Breast epithelium (tissue), 4 donors: Measurements from ENCODE around the gene CNTN6. TPM values are rescaled to one million over a fixed set of nuclear protein-coding genes. Genes with fewer than 3 reads are reported as not detected.
A peak's percentile ranks its signal among the peaks of the same experiment; 100 is the strongest.

ENCODE experiments used
- DNase-seq, 2 donors: peaks; one replicate each; pipeline ENCODE4 v3.0.0-alpha.2; 2019; ENCODE audit warnings: low spot score in 2 of 2
- H3K27ac ChIP-seq, 2 donors: fragments of 200-600 bp; sonication (generic) in 1 of 2; one replicate each; pipeline ENCODE4 v1.5.1; 2016 to 2019; ENCODE audit warnings: mild to moderate bottlenecking in 1 of 2
- H3K27me3 ChIP-seq, 2 donors: fragments of 200-600 bp; sonication (generic) in 1 of 2; one replicate each; pipeline versions ENCODE4 v1.5.1 to v1.6.0; 2017 to 2019; ENCODE audit warnings: control low read depth in 1 of 2, mild to moderate bottlenecking in 1 of 2
- H3K36me3 ChIP-seq: fragments of 200-600 bp; one replicate; pipeline ENCODE4 v1.5.1; 2019
- H3K4me1 ChIP-seq, 2 donors: fragments of 200-600 bp; sonication (generic); one replicate each; pipeline ENCODE4 v1.5.1; 2016 to 2019; ENCODE audit warnings: control low read depth in 1 of 2
- H3K4me3 ChIP-seq, 3 donors: fragments of 200-600 bp; sonication (generic); 1 replicate in 2 of 3; 2 replicates in 1 of 3; pipeline ENCODE4 v1.5.1; 2016 to 2019; ENCODE audit warnings: mild to moderate bottlenecking in 3 of 3, moderate library complexity in 2 of 3
- H3K9me3 ChIP-seq, 2 donors: fragments of 200-600 bp; sonication (generic) in 1 of 2; one replicate each; pipeline ENCODE4 v1.5.1; 2016 to 2019; ENCODE audit warnings: control low read depth in 1 of 2
- POLR2A ChIP-seq: fragments of 450-650 bp; IDR thresholded peaks from one replicate; pipeline ENCODE4 v1.6.1; 2016; ENCODE audit warnings: antibody characterized with exemption, mild to moderate bottlenecking, moderate library complexity
- POLR2AphosphoS5 ChIP-seq, 3 donors: sonication (generic); formaldehyde crosslinking; IDR thresholded peaks; one replicate each; pipeline ENCODE4 v1.6.1; 2017; ENCODE audit warnings: antibody characterized with exemption in 3 of 3
- intact Hi-C: fragments of 100-400 bp; cut with DNase I; formaldehyde crosslinking; loops from one replicate; pipeline ENCODE4 v1.15.1; 2023; ENCODE audit warnings: low total_unique reads
- total RNA-seq, 3 donors: library from RNA; depleted of rRNA; stranded (reverse); fragments of >200 nt; gene quantifications; one replicate each; pipeline ENCODE4 v1.1.0, GENCODE V29; 2016
- TF ChIP-seq, protein P1 (sequence below), 3 donors: fragments of 450-650 bp; IDR thresholded peaks; one replicate each; pipeline ENCODE4 v1.5.1; 2016 to 2017; ENCODE audit warnings: antibody characterized with exemption in 3 of 3, mild to moderate bottlenecking in 3 of 3, moderate library complexity in 3 of 3

CNTN6 gene
- under 1 TPM in 2 of 3 donors, not detected in 1; under 0.01 to 0.15 TPM for total RNA-seq

DNA sequence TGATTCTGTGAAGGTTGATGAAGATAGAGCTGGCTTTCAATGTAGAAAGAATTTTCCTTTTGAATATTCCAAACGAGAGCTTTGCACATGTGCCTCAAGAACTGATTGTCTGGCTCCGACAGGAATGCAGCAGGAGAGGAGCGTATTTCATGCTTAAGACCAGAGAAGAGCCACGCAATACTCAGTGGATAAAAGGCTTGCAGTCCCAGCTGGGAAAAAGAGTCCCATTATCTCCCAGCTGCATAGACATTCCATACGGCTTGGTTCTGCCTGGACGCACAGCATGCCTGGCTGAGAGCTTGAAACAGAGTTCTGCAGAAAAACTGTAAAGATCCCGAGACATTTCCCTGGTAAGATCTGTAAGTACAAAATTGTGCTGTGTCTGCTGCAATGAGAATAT lies at the start of gene CNTN6:
Gene CNTN6 (plus strand): TSS at position 254 of the 400 bp plus-strand sequence. CDS start 54,985 bp downstream, outside the sequence.
- Histone ChIP-seq H3K27me3 (no peaks in the 10 kb centered on the region), H3K9me3 (no peaks in the 10 kb centered on the region), H3K27ac (peak within 1 kb of the TSS in 1 of 2 donors; percentile 16), H3K36me3 (no peaks in the 10 kb centered on the region), H3K4me1 (no peaks in the 10 kb centered on the region), H3K4me3 (peak within 1 kb of the TSS in 1 of 3 donors; percentile 20)
- TF ChIP-seq POLR2AphosphoS5 (IDR thresholded peaks at IDR 0.05) (no peak), POLR2A (no peak)
- TF ChIP-seq, protein P1, sequence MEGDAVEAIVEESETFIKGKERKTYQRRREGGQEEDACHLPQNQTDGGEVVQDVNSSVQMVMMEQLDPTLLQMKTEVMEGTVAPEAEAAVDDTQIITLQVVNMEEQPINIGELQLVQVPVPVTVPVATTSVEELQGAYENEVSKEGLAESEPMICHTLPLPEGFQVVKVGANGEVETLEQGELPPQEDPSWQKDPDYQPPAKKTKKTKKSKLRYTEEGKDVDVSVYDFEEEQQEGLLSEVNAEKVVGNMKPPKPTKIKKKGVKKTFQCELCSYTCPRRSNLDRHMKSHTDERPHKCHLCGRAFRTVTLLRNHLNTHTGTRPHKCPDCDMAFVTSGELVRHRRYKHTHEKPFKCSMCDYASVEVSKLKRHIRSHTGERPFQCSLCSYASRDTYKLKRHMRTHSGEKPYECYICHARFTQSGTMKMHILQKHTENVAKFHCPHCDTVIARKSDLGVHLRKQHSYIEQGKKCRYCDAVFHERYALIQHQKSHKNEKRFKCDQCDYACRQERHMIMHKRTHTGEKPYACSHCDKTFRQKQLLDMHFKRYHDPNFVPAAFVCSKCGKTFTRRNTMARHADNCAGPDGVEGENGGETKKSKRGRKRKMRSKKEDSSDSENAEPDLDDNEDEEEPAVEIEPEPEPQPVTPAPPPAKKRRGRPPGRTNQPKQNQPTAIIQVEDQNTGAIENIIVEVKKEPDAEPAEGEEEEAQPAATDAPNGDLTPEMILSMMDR (IDR thresholded peaks at IDR 0.05), result no peak
- intact Hi-C loops, result no loop called here
- DNase-seq, result no peak

DNA sequence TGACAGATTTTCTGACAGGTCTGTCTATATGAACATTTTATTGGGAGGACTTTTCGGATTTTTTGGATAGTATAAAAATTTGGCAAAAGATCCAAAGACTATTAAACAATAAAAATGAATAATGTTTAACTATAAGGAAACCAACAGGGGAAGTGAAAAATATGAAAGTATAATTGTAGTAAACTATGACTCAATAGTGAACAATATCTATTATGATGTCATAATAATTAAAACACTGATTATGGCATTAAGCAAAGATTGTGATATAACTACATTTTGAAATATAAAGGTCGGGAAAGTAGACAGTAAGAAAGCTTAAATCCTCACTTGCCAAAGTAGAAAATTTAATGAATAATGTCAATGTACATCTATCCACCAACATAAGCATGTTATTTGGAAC lies 44.3 kb upstream of the CNTN6 start:
- H3K27me3 ChIP-seq, result no peaks in the 10 kb centered on the region
- H3K36me3 ChIP-seq, result no peaks in the 10 kb centered on the region
- no peak overlapping the region for H3K27ac ChIP-seq
- H3K9me3 ChIP-seq, result peaks cover 0 to 10% of the 10 kb centered on the region in 2 donors
- H3K4me1 ChIP-seq, result no peaks in the 10 kb centered on the region
- intact Hi-C loops, result no loop called here
- TF ChIP-seq, protein P1 (IDR thresholded peaks at IDR 0.05), result no peak
- H3K4me3 ChIP-seq, result no peak overlapping the region
- DNase-seq, result no peak

DNA sequence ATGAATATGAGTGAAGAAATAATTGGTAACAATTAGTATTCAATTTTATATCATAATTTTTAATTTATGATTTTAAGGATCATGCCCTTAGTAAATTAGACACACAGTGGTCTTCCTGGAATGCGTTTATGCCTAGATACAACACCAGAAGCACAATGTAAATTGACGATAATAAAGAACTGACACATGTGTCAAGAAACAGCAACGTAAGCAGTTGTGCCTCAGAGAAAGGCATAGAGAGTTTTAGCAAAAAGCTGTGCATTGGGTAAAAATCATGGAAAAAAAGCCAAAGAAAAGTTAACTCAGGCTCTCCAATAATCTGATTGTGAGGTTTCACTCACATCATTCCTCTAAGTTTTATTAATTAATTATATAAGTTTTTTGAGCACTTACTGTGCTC lies 37.0 kb upstream of the CNTN6 start:
- TF ChIP-seq POLR2A, result no peak
- no peak overlapping the region for H3K27ac ChIP-seq
- intact Hi-C loops, result no loop called here
- no peak for DNase-seq
- H3K4me1 ChIP-seq, result no peaks in the 10 kb centered on the region
- no peak overlapping the region for H3K4me3 ChIP-seq
- no peaks in the 10 kb centered on the region for H3K36me3 ChIP-seq
- no peaks in the 10 kb centered on the region for H3K9me3 ChIP-seq
- no peaks in the 10 kb centered on the region for H3K27me3 ChIP-seq

DNA sequence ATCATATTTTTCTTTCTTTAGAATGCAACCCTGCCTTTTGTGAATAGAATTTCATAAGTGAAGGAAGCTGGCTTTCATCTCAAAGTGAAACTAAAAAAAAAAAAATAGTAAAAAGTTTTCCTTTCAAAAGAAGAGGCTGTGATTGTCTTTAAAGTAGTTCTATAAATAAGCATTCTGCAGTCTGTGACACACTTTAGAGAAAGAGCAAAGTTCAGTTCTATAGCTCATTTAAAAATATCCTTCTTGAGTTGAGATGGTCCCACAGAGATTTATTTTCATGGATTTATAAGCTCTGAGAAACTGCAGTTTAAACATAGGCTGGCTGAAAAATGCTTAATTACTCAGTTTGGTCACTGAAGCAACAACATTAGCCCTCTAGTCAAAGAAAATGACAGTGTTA lies 36.1 kb upstream of the CNTN6 start:
- TF ChIP-seq POLR2AphosphoS5 (IDR thresholded peaks at IDR 0.05), result no peak
- TF ChIP-seq, protein P1 (IDR thresholded peaks at IDR 0.05), result no peak
- TF ChIP-seq POLR2A, result no peak
- Histone ChIP-seq H3K27me3 (no peaks in the 10 kb centered on the region), H3K36me3 (no peaks in the 10 kb centered on the region), H3K9me3 (no peaks in the 10 kb centered on the region), H3K27ac (no peak overlapping the region), H3K4me3 (peak overlapping the region in 1 of 3 donors; percentile 4), H3K4me1 (no peaks in the 10 kb centered on the region)
- no peak for DNase-seq
- intact Hi-C loops, result no loop called here

DNA sequence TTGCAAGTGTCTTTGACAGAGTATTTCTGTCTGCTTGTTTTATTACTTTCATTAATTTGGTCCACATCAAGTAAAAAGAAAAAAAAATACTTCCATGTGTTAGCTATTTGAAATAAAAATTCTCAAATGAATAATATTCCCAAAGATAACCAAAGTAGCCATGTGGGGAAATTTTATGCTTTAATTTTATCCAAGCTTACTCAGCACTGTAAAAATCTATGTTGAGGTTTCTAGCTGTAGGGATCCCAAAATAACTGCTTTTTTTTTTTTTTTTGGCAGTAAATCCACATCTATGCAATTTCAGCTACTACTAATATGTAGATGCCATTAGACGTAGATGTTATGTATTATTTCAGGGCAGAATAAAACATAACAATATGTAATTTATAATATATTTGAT lies 35.4 kb upstream of the CNTN6 start:
- no peaks in the 10 kb centered on the region for H3K36me3 ChIP-seq
- no peak overlapping the region for H3K4me3 ChIP-seq
- intact Hi-C loops, result no loop called here
- H3K27ac ChIP-seq, result no peak overlapping the region
- H3K4me1 ChIP-seq, result no peaks in the 10 kb centered on the region
- no peak for DNase-seq
- no peaks in the 10 kb centered on the region for H3K9me3 ChIP-seq
- no peak for TF ChIP-seq POLR2AphosphoS5 (IDR thresholded peaks at IDR 0.05)
- TF ChIP-seq, protein P1 (IDR thresholded peaks at IDR 0.05), result no peak
- TF ChIP-seq POLR2A, result no peak
- no peaks in the 10 kb centered on the region for H3K27me3 ChIP-seq

DNA sequence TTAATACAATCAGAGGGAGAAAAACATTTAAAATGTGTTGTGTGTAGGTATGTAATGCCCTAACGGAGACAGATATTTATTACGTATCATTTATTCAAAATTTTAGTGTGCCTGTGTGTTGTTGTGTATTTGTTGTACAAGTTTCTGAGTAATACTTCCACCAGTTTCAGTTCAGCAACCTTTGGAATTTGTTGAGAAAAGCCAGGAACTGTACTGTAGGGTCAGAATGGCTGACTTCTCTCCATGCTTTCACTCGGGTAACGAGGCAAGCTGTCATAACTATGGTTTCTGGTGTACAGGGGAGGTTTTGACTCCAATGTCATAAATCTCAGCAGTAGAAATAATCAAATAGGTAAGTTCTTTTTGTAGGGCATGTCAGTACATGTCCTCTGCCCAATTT lies 23.8 kb upstream of the CNTN6 start:
- intact Hi-C loops, result no loop called here
- no peak overlapping the region for H3K27ac ChIP-seq
- no peak for DNase-seq
- H3K4me1 ChIP-seq, result no peaks in the 10 kb centered on the region
- H3K27me3 ChIP-seq, result no peaks in the 10 kb centered on the region
- H3K36me3 ChIP-seq, result no peaks in the 10 kb centered on the region
- H3K4me3 ChIP-seq, result no peak overlapping the region
- no peak for TF ChIP-seq POLR2A
- TF ChIP-seq, protein P1 (IDR thresholded peaks at IDR 0.05), result no peak
- no peak for TF ChIP-seq POLR2AphosphoS5 (IDR thresholded peaks at IDR 0.05)
- no peaks in the 10 kb centered on the region for H3K9me3 ChIP-seq
